ENCODE measurements around the gene KCNQ1. TPM values are rescaled to one million over a fixed set of nuclear protein-coding genes. Genes with fewer than 3 reads are reported as not detected.

Gene KCNQ1
- total and polyA plus RNA-seq, 9 of the 15 experiments (the other 6 are each of a cell fraction or from before 2014, with no cell fraction given): 0.44 TPM; not detected in 8

GRCh38 chr11:2400069-2400761, 44.6 kb upstream of the KCNQ1 start, which contains the start of gene TSSC4 (continued):
- no peak for TF ChIP-seq CREBBP (IDR thresholded peaks at IDR 0.05; ENCODE audit: low read depth, low read length)
- no peak; the same call in 1 of the 2 replicates for TF ChIP-seq FOXP1 (CRISPR knock-in tag; IDR thresholded peaks at IDR 0.05)
- TF ChIP-seq ZNF41 (CRISPR knock-in tag; conservative IDR thresholded peaks at IDR 0.05): no peak
- 0 out of 2 replicates have a peak, but pooled peaks have one; percentile 43 for TF ChIP-seq DNMT1 (IDR thresholded peaks at IDR 0.05)
- TF ChIP-seq KLF13 (tag; IDR thresholded peaks at IDR 0.05; ENCODE audit: borderline replicate concordance, low read depth): 0 out of 2 replicates have a peak, but pooled peaks have one; percentile 22
- TF ChIP-seq PRMT5 (CRISPR knock-in tag; IDR thresholded peaks at IDR 0.05): no peak
- no peak for TF ChIP-seq RBM22 (IDR thresholded peaks at IDR 0.05; ENCODE audit: low read depth, low read length, poor library complexity, severe bottlenecking)
- TF ChIP-seq CEBPZ (IDR thresholded peaks at IDR 0.05; ENCODE audit: borderline replicate concordance, low read depth, low read length): no peak
- no peak for TF ChIP-seq CHD7 (IDR thresholded peaks at IDR 0.05; ENCODE audit: low read depth, low read length)
- peak; percentile 73 for TF ChIP-seq PHF20 (IDR thresholded peaks at IDR 0.05; ENCODE audit: partially characterized antibody)
- TF ChIP-seq POLR2AphosphoS2 (IDR thresholded peaks at IDR 0.05; ENCODE audit: low read length): peak; percentile 84
- no peak for TF ChIP-seq DACH1 (IDR thresholded peaks at IDR 0.05; ENCODE audit: partially characterized antibody)
- TF ChIP-seq ZNF12 (CRISPR knock-in tag; IDR thresholded peaks at IDR 0.05): no peak
- no peak for TF ChIP-seq SNIP1 (IDR thresholded peaks at IDR 0.05; ENCODE audit: low read depth)
